ENCODE measurements around the gene ZMIZ1.

ZMIZ1 gene

GRCh38 chr10:79293841-79294581, 225.2 kb downstream of the ZMIZ1 start:
- H3K27ac ChIP-seq = no peak overlapping the region
- TF ChIP-seq, protein P1, sequence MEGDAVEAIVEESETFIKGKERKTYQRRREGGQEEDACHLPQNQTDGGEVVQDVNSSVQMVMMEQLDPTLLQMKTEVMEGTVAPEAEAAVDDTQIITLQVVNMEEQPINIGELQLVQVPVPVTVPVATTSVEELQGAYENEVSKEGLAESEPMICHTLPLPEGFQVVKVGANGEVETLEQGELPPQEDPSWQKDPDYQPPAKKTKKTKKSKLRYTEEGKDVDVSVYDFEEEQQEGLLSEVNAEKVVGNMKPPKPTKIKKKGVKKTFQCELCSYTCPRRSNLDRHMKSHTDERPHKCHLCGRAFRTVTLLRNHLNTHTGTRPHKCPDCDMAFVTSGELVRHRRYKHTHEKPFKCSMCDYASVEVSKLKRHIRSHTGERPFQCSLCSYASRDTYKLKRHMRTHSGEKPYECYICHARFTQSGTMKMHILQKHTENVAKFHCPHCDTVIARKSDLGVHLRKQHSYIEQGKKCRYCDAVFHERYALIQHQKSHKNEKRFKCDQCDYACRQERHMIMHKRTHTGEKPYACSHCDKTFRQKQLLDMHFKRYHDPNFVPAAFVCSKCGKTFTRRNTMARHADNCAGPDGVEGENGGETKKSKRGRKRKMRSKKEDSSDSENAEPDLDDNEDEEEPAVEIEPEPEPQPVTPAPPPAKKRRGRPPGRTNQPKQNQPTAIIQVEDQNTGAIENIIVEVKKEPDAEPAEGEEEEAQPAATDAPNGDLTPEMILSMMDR (conservative IDR thresholded peaks at IDR 0.05) = no peak
- no peak for TF ChIP-seq ZFX (IDR thresholded peaks at IDR 0.05)

GRCh38 chr10:79295563-79295962, 226.8 kb downstream of the ZMIZ1 start:
- no peak for TF ChIP-seq ZFX (IDR thresholded peaks at IDR 0.05)
- TF ChIP-seq, protein P1 (conservative IDR thresholded peaks at IDR 0.05) = no peak
- no peak overlapping the region for H3K27ac ChIP-seq

- TF ChIP-seq ZFX (IDR thresholded peaks at IDR 0.05) = no peak
- TF ChIP-seq, protein P1 (conservative IDR thresholded peaks at IDR 0.05) = no peak
- no peak overlapping the region for H3K27ac ChIP-seq
Observed at GRCh38 chr10:79296431-79296830, 227.7 kb downstream of the ZMIZ1 start.

DNA sequence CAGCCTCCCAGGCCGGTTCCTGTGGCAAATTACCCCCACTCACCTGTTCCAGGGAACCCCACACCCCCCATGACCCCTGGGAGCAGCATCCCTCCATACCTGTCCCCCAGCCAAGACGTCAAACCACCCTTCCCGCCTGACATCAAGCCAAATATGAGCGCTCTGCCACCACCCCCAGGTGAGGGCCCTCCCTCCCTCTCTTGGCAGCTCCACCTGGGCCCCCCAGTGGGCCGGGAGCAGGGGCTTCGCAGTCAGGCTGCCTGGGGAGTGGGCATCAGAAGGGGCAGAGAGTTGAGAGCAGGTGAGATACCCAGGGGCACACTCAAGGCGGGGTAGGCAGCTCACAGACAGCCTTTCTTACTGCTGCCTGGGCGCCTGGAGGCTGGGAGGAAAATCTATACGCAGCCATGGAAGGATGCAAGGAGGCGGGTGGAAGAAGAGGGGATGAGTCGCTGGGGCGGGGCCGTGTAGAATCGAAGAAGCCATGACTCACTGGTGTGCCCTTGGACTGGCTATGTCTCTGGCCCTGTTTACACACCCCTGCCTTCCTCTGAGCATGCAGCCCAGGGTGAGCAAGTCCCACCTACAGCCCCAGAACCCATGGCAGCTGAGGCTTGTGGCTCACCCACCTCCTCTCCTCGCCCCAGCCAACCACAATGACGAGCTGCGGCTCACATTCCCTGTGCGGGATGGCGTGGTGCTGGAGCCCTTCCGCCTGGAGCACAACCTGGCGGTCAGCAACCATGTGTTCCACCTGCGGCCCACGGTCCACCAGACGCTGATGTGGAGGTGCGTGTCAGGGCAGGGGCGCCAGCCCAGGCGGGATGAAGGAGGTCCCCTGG, 229.9 kb downstream of the ZMIZ1 start:
- H3K27ac ChIP-seq = no peak overlapping the region
- no peak for TF ChIP-seq ZFX (IDR thresholded peaks at IDR 0.05)
- TF ChIP-seq, protein P1 (conservative IDR thresholded peaks at IDR 0.05) = no peak

GRCh38 chr10:79299397-79300241, 230.9 kb downstream of the ZMIZ1 start:
- TF ChIP-seq, protein P1 (conservative IDR thresholded peaks at IDR 0.05) = no peak
- no peak for TF ChIP-seq ZFX (IDR thresholded peaks at IDR 0.05)
- H3K27ac ChIP-seq = no peak overlapping the region

- TF ChIP-seq, protein P1 (conservative IDR thresholded peaks at IDR 0.05) = no peak
- no peak for TF ChIP-seq ZFX (IDR thresholded peaks at IDR 0.05)
- H3K27ac ChIP-seq = no peak overlapping the region
Observed at GRCh38 chr10:79300711-79301110, 231.9 kb downstream of the ZMIZ1 start.
